NCI-H1048 (cell line): ENCODE results near the gene ITSN1.
"Not testable (repeated sequence)": the region's sequence is repeated elsewhere in the genome, so short reads cannot be mapped to it uniquely, and the experiment has no call there.

ENCODE experiments used
- DNase-seq: peaks from one replicate; lab custom pipeline; 2025; lab: John Stamatoyannopoulos, UW

Gene ITSN1

DNA sequence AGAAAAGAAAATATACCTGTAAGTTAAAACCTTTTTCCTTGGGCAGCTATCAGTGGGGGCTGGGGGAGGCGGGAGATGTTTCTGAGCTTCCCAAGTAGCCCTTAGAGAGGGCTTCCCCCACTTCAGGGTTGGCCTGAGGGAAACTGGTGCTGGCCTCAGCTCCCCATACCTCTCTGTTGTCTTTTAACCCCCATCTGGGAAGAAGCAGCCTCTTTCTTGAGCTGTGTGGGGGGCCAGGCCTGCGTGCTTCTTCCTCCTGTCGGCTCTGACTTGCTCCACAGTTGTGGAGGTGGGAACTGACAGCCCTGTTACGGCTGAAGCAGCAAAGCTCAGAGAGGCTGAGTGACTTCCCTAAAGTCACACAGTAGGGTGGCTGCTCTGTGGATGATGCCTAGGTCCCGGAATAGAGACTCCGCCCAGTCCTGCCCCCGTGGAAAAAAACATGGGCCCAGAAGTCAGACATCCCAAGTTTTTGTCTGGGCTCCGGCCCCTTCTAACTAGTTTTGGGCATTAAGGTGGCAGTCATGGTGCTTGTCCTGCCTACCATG is 218.1 kb downstream of the ITSN1 start:
- DNase-seq, result no peak

DNA sequence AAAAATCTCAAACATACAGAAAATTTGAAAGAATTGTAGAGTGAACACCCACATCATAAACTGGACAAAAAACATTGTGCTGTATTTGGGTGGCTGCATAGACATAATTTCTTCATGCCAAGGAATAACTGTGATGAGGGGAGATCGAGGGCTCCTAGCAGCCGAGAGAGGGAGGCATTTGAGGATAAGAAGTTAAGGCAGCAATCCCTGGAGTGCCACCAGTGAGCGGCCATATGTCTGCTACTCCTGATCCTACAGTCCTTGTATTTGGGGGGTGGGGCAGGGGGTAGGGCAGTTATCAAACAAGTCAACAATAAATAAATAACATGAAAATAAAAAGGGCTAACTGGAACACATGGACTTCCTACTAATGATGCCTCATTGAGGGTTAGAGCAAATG is 218.8 kb downstream of the ITSN1 start:
- DNase-seq, result no peak

GRCh38 chr21:33863191-33863590 is 220.9 kb downstream of the ITSN1 start:
- not testable (repeated sequence) for DNase-seq

DNA sequence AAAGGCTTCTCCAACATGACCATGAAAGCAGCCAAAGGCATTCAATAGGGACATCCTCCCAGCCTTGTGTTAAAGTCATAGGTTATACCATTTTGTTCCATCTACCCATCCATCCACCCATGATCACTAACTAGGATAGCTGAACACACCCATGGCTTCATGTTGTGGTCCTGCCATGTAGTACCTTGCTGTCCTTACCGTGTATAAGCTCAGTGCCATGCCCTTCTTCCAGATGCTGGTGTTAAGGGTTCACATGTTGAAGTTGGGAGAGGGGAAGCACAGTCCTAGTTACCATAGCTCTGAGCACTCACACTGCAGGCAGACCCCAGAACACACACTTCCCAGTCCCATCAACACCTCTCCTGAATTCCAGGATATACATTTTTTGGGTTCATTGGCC is 221.8 kb downstream of the ITSN1 start:
- no peak for DNase-seq

DNA sequence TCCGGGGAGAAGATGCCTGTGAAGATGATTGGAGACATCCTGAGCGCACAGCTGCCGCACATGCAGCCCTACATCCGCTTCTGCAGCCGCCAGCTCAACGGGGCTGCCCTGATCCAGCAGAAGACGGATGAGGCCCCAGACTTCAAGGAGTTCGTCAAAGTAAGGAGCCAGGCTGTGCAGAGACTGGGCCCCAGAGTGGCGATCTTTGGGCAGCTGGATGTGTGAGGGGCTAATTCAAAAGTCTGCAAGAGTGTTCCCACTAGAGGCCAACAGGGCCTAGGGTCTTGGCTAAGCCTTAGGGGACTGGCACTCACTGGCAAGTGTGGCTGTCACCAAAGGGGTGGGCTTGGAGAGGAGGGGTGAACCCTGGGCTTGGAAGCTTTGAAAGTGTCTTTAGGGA is 222.9 kb downstream of the ITSN1 start:
- DNase-seq, result no peak

DNA sequence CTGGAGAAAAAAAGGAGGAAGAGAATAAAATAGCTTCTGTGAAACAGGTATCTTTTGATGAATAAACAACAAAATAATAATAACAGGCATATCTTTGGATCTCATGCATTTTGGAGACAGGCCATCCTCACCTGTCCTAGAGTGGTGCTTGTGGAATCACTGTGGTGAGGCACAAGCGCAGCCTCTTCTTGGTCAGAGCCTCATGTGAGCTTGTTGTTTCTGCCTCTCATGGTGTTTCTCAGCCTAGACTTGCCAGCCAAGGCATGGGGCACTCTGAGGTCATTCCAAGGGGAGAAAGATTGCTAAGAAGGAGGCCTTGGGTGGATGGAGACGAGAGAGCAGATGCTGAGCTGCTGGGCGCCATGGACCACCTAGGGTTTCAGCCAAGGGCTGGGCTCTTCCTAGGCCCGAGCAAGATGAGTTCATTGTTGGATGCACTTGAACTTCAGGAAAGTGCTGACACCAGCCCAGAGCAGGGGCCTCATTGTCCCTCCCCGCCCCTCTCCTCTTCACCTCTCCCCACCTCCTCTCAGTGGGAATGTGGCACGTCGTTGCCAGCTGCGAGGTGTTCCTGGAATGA is 223.8 kb downstream of the ITSN1 start:
- DNase-seq, result no peak

DNA sequence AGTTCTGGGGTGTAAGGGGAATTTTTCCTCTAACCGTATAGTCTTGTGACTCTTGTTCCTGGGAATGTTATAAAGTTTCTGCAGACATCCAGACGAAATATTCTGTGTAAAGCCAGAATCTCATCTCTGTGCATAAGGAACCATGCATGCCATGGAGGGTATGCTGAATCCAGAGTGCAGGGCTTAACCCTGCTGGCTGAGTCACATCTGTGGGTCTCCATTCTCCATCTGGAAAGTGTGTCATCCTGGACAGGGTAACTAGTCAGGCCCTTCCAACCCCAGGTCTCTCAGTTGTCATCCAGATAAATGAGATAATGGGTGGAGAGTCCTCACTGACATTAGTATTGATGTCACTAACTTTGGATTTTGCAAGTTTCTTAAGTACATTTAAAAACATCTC is 224.5 kb downstream of the ITSN1 start:
- no peak for DNase-seq

GRCh38 chr21:33867868-33868267 is 225.6 kb downstream of the ITSN1 start:
- DNase-seq, result not testable (repeated sequence)

DNA sequence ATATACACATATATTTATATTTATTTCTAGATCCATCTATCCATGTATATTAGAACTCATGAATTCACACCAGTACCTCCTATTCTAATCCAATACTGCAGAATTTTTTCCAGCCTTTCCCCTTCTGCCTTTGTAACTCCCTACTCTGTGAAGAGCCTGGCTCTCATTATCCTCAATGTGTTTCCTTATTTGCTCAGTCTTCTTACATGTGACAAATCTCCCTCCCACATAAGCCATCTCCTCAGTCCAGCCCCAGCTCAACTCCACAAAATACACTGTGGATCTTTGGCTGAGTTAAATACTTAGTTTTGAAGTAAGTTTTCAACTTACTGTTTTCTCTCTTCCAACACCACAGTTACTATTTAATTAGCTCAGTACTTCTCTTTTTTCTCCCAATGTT is 227.6 kb downstream of the ITSN1 start:
- DNase-seq, result no peak

- no peak for DNase-seq
Measured at GRCh38 chr21:33870768-33871167, 228.5 kb downstream of the ITSN1 start.

- DNase-seq, result no peak
Measured at GRCh38 chr21:33871171-33871570, 228.9 kb downstream of the ITSN1 start.

GRCh38 chr21:33872881-33873515 is 230.7 kb downstream of the ITSN1 start:
- no peak for DNase-seq

DNA sequence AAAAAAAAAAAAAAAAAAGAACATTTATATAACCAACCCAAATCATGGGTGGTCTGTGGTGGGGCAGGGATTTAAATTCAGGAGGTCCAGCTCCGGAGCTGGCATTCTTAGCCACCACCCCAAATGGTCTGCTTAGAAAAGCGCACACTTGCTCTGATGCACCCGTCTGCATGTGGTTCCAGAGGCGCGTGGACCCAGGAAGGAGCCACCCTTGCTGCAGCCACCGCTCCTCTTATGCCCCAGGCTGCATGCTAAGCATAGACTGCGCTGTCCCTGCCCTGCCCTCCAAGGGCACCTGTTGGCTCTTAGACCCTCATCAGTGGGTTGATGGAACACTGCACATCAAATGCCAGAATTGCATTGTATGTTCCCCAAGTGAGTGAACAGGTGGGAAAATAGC is 231.9 kb downstream of the ITSN1 start:
- no peak for DNase-seq

GRCh38 chr21:33875026-33875695 is 232.9 kb downstream of the ITSN1 start:
- no peak for DNase-seq

DNA sequence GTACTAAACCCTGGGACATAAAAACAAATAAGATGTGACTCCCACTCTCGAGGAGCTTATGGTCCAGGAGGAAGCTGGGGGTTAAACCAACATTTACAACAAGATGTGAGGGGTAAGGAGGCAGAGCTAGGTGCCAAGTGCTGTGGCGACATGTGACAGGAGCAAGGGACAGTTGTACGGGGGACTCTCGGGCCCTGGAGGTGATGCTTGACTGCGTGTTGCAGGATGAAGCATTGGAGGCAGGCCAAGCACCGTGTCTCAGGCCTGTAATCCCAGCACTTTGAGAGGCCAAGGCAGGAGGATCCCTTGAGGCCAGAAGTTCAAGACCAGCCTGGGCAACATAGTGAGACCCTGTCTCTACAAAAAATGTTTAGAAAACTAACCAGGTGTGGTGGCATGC is 236.5 kb downstream of the ITSN1 start:
- DNase-seq, result no peak

DNA sequence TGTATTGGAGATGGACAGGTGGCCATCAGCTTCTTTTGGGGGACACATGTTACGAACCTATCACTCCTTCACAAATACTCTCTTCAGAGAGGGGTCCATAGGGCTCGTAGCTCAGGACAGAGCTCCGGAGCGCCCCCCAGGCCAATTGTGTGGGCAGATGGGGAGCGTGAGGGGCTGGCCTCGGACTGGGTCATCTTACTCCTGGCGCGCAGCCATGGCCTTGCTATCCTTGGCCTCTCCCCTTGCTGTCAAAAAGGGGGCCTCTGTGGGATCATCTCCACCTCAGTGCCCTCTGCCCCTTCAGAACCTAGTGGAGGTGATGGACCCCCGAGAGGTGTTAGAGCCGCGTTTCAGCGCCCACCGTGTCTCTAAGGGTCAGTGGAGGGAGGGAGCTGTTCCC is 238.3 kb downstream of the ITSN1 start:
- no peak for DNase-seq

GRCh38 chr21:33881689-33882440 is 239.6 kb downstream of the ITSN1 start:
- no peak for DNase-seq

DNA sequence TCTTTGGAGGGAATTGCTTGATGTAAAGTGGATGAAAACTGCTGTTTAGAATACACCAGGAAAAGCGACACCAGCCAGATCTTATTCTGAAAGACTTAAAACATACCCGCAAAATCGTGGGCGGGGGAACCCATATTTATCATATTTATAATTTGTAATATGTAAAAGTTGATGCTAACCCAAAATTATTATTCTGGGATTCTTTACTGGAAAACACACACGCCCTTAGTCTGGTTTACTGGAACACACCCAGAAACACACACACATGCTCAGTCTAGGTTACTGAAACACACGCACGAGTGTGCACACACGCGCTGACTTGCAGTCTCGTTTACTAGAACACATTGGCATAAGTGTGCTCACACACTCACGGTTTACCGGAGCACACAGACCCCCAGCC is 240.8 kb downstream of the ITSN1 start:
- DNase-seq, result no peak

DNA sequence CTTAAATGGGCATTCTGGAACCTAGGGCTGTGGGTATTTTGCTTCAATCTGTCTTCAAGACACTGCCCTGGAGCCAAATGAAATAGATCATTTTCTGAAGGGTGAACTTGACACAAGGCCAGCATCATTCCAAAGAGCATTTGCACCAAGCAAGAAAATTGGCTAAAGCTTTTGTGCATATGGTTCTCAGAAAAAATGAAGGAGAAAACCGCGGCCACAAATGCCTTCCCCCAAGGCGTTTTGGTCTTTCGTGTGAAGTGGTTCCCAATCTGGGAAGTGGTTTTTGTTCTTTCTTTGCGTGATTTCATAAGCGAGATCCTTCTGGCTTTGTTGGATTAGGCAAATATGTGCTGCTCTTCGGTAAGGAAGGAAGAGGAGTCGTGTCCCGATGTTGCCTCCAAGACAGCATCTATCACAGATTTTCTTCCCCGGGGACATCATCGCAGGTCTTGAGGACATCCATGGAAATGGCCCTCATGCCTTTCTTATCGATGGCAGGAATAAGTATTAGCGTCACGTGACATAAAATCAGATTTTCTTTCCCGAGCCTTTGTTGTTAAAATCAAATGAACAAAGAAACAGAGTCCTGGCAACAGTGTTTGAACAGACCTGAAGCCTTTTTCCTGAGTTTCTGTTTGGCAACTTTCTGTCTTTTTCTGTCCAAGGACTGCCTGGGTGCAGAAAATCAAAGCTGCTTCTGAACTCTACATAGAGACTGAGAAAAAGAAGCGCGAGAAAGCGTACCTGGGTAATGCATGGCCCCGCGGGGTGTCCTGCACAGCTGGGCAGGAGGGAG is 242.3 kb downstream of the ITSN1 start:
- no peak for DNase-seq

GRCh38 chr21:33885172-33885514 is 242.8 kb downstream of the ITSN1 start:
- DNase-seq, result no peak

DNA sequence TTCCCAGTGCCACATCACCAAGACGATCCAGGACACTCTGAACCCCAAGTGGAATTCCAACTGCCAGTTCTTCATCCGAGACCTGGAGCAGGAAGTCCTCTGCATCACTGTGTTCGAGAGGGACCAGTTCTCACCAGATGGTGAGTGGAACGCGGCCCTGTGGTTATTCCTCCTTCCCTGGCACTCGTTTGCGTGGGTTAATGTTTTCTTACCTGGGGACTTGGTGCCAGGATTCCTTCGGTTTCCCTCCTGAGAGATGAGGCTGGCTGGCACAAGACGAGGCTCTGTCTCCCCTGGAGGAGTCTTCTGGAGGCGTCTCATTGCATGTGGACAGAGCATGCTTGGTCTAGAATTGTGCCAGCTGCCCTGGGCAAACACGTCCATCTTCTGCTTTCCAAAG is 244.0 kb downstream of the ITSN1 start:
- no peak for DNase-seq

- DNase-seq, result no peak
Measured at GRCh38 chr21:33890187-33890586, 247.9 kb downstream of the ITSN1 start.
